GM12878 (cell line): ENCODE measurements around the gene COL5A1. TPM values are rescaled to one million over a fixed set of nuclear protein-coding genes. Genes with fewer than 3 reads are reported as not detected.

ENCODE experiments used
- ATAC-seq: fragments of 200-7000 bp; cut with Tn5 transposase; 3 replicates; pipeline ENCODE4 v1.9.1; 2020; ENCODE audit warnings: mild to moderate bottlenecking, moderate library complexity
- BruUV-seq: library from RNA; stranded (reverse); fragments of 400-500 nt; replicated peaks from 2 replicates; lab custom pipeline; 2021; lab: Mats Ljungman, UMichigan
- CTCF ChIA-PET: fragments of 300-600 bp; sonication (Branson Sonifier 250); formaldehyde crosslinking; extraction: SDS; loops from one replicate; lab custom pipeline; 2021; ENCODE audit warnings: inconsistent platforms; lab: Yijun Ruan, JAX
- POLR2A ChIA-PET: fragments of 350-600 bp; formaldehyde crosslinking; extraction: SDS; loops from one replicate; lab custom pipeline; 2021; ENCODE audit warnings: inconsistent platforms; lab: Charles Lee
- RAD21 ChIA-PET: fragments of 300-600 bp; sonication (Branson Sonifier 250); formaldehyde crosslinking; loops from one replicate; lab custom pipeline; 2023; ENCODE audit warnings: antibody characterized with exemption; ENCODE audit not compliant: unreplicated experiment; lab: Charles Lee
- SMC1A ChIA-PET: fragments of 300-600 bp; sonication (Branson Sonifier 250); formaldehyde crosslinking; loops from one replicate; lab custom pipeline; 2023; ENCODE audit not compliant: unreplicated experiment, uncharacterized antibody; lab: Charles Lee
- DNase-seq: peaks from one replicate; pipeline ENCODE4 v3.0.0-alpha.2; 2011; ENCODE audit warnings: low read depth, low spot score
- FAIRE-seq: peaks from 3 replicates; lab custom pipeline; 2011; peaks lifted over from hg19 to GRCh38; lab: Jason Lieb, UNC
- H2AFZ ChIP-seq: 2 replicates; pipeline ENCODE4 v1.6.0; 2011; ENCODE audit warnings: low read depth, low read length, control low read depth; ENCODE audit not compliant: control insufficient read depth
- H3K27ac ChIP-seq: 2 replicates; pipeline ENCODE4 v1.5.1; 2011; ENCODE audit warnings: control low read depth; ENCODE audit not compliant: control insufficient read depth, insufficient read depth
- H3K27me3 ChIP-seq, 2 experiments: replicated peaks in 1 of 2; 2 replicates each; pipeline versions ENCODE4 v1.6.0 to v1.6.1; 2011; ENCODE audit warnings: low read length in 1 of 2; ENCODE audit not compliant: control insufficient read depth in 2 of 2, insufficient read depth in 2 of 2
- H3K36me3 ChIP-seq, 2 experiments: 2 replicates each; pipeline ENCODE4 v1.5.1; 2011; ENCODE audit warnings: low read length in 1 of 2; ENCODE audit not compliant: control insufficient read depth in 2 of 2, insufficient read depth in 2 of 2
- H3K4me1 ChIP-seq: 2 replicates; pipeline ENCODE4 v1.6.1; 2011; ENCODE audit warnings: mild to moderate bottlenecking, low read length, moderate library complexity, mixed read lengths; ENCODE audit not compliant: control insufficient read depth, insufficient read depth
- H3K4me2 ChIP-seq: 2 replicates; pipeline ENCODE4 v1.6.0; 2011; ENCODE audit warnings: control low read depth; ENCODE audit not compliant: control insufficient read depth, insufficient read depth
- H3K4me3 ChIP-seq: fragments of 200-600 bp; sonication (generic); 2 replicates; pipeline ENCODE4 v1.5.1; 2016
- H3K79me2 ChIP-seq: 2 replicates; pipeline ENCODE4 v1.6.0; 2011; ENCODE audit warnings: low read length; ENCODE audit not compliant: control insufficient read depth, insufficient read depth
- H3K9ac ChIP-seq: 2 replicates; pipeline ENCODE4 v1.8.0; 2011; ENCODE audit warnings: low read length, control low read depth, mixed read lengths; ENCODE audit not compliant: control insufficient read depth, insufficient read depth
- H3K9me3 ChIP-seq: replicated peaks from 3 replicates; pipeline ENCODE4 v1.5.1; 2011; ENCODE audit warnings: mild to moderate bottlenecking, low read length; ENCODE audit not compliant: control insufficient read depth, insufficient read depth
- H4K20me1 ChIP-seq: 2 replicates; pipeline ENCODE4 v1.6.0; 2011; ENCODE audit not compliant: control insufficient read depth, insufficient read depth
- ATF3 ChIP-seq: IDR thresholded peaks from 2 replicates; pipeline ENCODE4 v1.6.1; 2011; ENCODE audit warnings: low read depth, mild to moderate bottlenecking, low read length, moderate library complexity, borderline replicate concordance; ENCODE audit errors: extremely low read depth
- HDAC2 ChIP-seq: fragments of 200-600 bp; sonication (generic); IDR thresholded peaks from 2 replicates; pipeline ENCODE4 v1.6.1; 2017
- HDAC6 ChIP-seq: fragments of 200-600 bp; sonication (generic); IDR thresholded peaks from one replicate; pipeline ENCODE4 v1.8.0; 2017; ENCODE audit warnings: antibody characterized with exemption; ENCODE audit not compliant: unreplicated experiment
- IKZF1 ChIP-seq: fragments of 450-650 bp; conservative IDR thresholded peaks from 2 replicates; pipeline ENCODE4 v1.6.1; 2017; ENCODE audit warnings: antibody characterized with exemption, mild to moderate bottlenecking
- JUNB ChIP-seq: IDR thresholded peaks from 2 replicates; pipeline ENCODE4 v1.6.1; 2016; ENCODE audit warnings: antibody characterized with exemption, mild to moderate bottlenecking
- MTA2 ChIP-seq: fragments of 450-650 bp; IDR thresholded peaks from 2 replicates; pipeline ENCODE4 v1.6.1; 2016; ENCODE audit warnings: low read depth, mild to moderate bottlenecking, moderate library complexity
- NKRF ChIP-seq: fragments of 450-650 bp; conservative IDR thresholded peaks from 2 replicates; pipeline ENCODE4 v1.6.1; 2017; ENCODE audit warnings: mild to moderate bottlenecking, moderate library complexity
- PML ChIP-seq: IDR thresholded peaks from 2 replicates; pipeline ENCODE4 v1.6.1; 2012; ENCODE audit warnings: low read length, inconsistent platforms
- RBBP5 ChIP-seq: fragments of 200-600 bp; sonication (generic); conservative IDR thresholded peaks from 2 replicates; pipeline ENCODE4 v1.6.1; 2016
- SUZ12 ChIP-seq: fragments of 200-600 bp; sonication (generic); IDR thresholded peaks from one replicate; pipeline ENCODE4 v1.6.1; 2018; ENCODE audit warnings: antibody characterized with exemption, mild to moderate bottlenecking; ENCODE audit not compliant: unreplicated experiment
- TBL1XR1 ChIP-seq: IDR thresholded peaks from 2 replicates; pipeline ENCODE4 v1.6.1; 2012; ENCODE audit warnings: low read depth, low read length, improper control_type of control experiment
- TCF3 ChIP-seq: IDR thresholded peaks from 2 replicates; pipeline ENCODE4 v1.6.1; 2012; ENCODE audit warnings: low read depth, mild to moderate bottlenecking, low read length, borderline replicate concordance; ENCODE audit not compliant: insufficient read depth
- ZNF217 ChIP-seq: fragments of 450-650 bp; IDR thresholded peaks from 2 replicates; pipeline ENCODE4 v1.6.1; 2017; ENCODE audit warnings: antibody characterized with exemption, mild to moderate bottlenecking
- ZNF687 ChIP-seq: fragments of 450-650 bp; IDR thresholded peaks from 2 replicates; pipeline ENCODE4 v1.6.1; 2017; ENCODE audit warnings: mild to moderate bottlenecking, moderate library complexity
- WGBS: methylation state at CpG from one replicate; pipeline ENCODE4 v1.1.6; 2016; ENCODE audit warnings: low lambda C conversion rate; ENCODE audit not compliant: insufficient replicate concordance, insufficient coverage; ENCODE audit errors: missing lambda C conversion rate; 5-methylcytosine and 5-hydroxymethylcytosine counted together
- in situ Hi-C: fragments of 300-500 bp; cut with MboI; formaldehyde crosslinking; loops from 9 replicates; pipeline ENCODE4 v1.14.3; 2018; ENCODE audit warnings: mixed read lengths
- intact Hi-C: fragments of 100-400 bp; cut with micrococcal nuclease; formaldehyde crosslinking; loops from one replicate; pipeline ENCODE4 v1.14.2; 2022; ENCODE audit not compliant: unreplicated experiment
- polyA plus RNA-seq, 11 experiments: library from polyadenylated mRNA; depleted of rRNA in 4 of 11; unstranded in 6 of 11; stranded (reverse) in 5 of 11; fragments of >200 nt; fragmentation: Nextera tagmentation in 4 of 11; fragmentation: Illumina TruSeq in 1 of 11; extraction: Ambion mirVana in 4 of 11; extraction: Trizol in 1 of 11; gene quantifications; 1 replicate in 1 of 11; 2 replicates in 10 of 11; pipeline versions ENCODE4 v1.2.1 to v1.2.3, GENCODE V29; 2011 to 2016; ENCODE audit warnings: inconsistent platforms in 2 of 11, missing spikeins in 2 of 11, low read depth in 1 of 11
- total RNA-seq, 4 experiments: library from RNA; depleted of rRNA in 3 of 4; stranded (reverse); fragments of >200 nt in 3 of 4; fragmentation: Illumina TruSeq in 1 of 4; extraction: Trizol in 1 of 4; gene quantifications; 2 replicates each; pipeline versions ENCODE4 v1.2.1 to v1.2.3, GENCODE V29; 2013 to 2021
- TF ChIP-seq, protein P1 (sequence below): IDR thresholded peaks from 2 replicates; pipeline ENCODE4 v1.6.1; 2012; ENCODE audit warnings: low read depth, low read length, improper control_type of control experiment
- TF ChIP-seq, protein P2 (sequence below): IDR thresholded peaks from 2 replicates; pipeline ENCODE4 v1.6.1; 2012; ENCODE audit warnings: low read depth, low read length, improper control_type of control experiment

COL5A1 gene
- total and polyA plus RNA-seq, 10 of the 15 experiments (the other 5 are each of a cell fraction or from before 2014, with no cell fraction given): under 0.01 to 0.15 (median 0.13) TPM; not detected in 4

- TF ChIP-seq TCF3: no peak
- TF ChIP-seq SUZ12: no peak
Measured at GRCh38 chr9:134678206-134678605, 36.6 kb downstream of the COL5A1 start (continued).

DNA sequence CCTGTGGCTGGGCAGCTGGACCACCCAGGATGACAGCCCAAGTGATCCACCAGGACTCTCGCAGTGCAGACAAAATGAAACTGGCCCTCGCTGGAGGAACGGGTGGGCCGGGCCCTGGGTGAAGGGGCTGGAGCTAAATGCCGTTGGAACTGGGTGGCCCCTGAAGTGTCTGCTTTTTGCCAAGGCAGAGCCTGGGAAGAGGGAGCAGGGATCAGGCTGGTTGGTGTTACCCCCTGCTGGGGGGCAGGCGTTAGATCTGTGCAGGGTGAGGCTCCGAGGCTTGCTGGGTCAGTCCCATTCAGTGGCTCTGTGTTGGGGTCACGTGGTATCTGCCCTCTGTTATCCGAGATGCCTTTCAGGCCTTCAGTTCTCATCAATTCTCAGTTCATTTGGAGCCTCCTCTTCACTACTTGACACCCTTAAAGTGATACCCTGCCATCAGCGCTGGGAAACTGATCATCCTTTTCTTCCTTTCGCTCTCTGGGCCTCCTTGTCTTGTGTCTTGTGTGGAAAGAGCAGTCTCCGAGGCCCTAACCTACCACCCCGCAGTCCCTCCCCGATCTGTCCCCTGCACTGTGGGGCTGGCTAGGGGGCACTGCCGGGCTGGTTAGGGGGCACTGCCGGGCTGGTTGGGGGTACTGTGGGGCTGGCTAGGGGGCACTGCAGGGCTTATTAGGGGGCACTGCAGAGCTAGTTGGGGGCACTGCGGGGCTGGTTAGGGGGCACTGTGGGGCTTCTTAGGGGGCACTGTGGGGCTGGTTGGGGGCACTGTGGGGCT, 37.3 kb downstream of the COL5A1 start:
- H3K9me3 ChIP-seq: no peaks in the 10 kb centered on the region
- H3K27me3 ChIP-seq: no peaks in the 10 kb centered on the region
- RAD21 ChIA-PET: no interaction called here
- H3K27ac ChIP-seq: no peak overlapping the region
- H3K36me3 ChIP-seq: no peaks in the 10 kb centered on the region
- SMC1A ChIA-PET: no interaction called here
- CTCF ChIA-PET: no interaction called here
- no peak overlapping the region for H3K4me2 ChIP-seq
- H3K4me1 ChIP-seq: no peaks in the 10 kb centered on the region
- FAIRE-seq (no peak), ATAC-seq (no peak), DNase-seq (no peak)
- TF ChIP-seq RBBP5: no peak
- TF ChIP-seq ATF3: no peak
- no peak for TF ChIP-seq HDAC6
- TF ChIP-seq TBL1XR1: no peak
- TF ChIP-seq MTA2: no peak
- TF ChIP-seq, protein P1, sequence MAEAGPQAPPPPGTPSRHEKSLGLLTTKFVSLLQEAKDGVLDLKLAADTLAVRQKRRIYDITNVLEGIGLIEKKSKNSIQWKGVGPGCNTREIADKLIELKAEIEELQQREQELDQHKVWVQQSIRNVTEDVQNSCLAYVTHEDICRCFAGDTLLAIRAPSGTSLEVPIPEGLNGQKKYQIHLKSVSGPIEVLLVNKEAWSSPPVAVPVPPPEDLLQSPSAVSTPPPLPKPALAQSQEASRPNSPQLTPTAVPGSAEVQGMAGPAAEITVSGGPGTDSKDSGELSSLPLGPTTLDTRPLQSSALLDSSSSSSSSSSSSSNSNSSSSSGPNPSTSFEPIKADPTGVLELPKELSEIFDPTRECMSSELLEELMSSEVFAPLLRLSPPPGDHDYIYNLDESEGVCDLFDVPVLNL: no peak
- TF ChIP-seq JUNB: no peak
- no peak for TF ChIP-seq PML
- TF ChIP-seq ZNF217: no peak
- no peak for TF ChIP-seq NKRF
- no peak for TF ChIP-seq IKZF1
- no peak for TF ChIP-seq HDAC2
- TF ChIP-seq, protein P2, sequence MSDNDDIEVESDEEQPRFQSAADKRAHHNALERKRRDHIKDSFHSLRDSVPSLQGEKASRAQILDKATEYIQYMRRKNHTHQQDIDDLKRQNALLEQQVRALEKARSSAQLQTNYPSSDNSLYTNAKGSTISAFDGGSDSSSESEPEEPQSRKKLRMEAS: no peak
- TF ChIP-seq ZNF687: no peak
- no peak overlapping the region for H2AFZ ChIP-seq
- POLR2A ChIA-PET: no interaction called here
- no peaks in the 10 kb centered on the region for H4K20me1 ChIP-seq
- H3K4me3 ChIP-seq: no peak overlapping the region
- in situ Hi-C loops (no loop called here), intact Hi-C loops (no loop called here)
- WGBS: 37% methylated on average over 17 of the region's 17 CpGs
- no TSS peak for BruUV-seq
- no peaks in the 10 kb centered on the region for H3K79me2 ChIP-seq
- no peak overlapping the region for H3K9ac ChIP-seq
